ENCODE results near the gene TPR. TPM values are rescaled to one million over a fixed set of nuclear protein-coding genes. Genes with fewer than 3 reads are reported as not detected.

Gene TPR
- total RNA-seq, 1 donor from 2014 or later, result 83.8 TPM

DNA sequence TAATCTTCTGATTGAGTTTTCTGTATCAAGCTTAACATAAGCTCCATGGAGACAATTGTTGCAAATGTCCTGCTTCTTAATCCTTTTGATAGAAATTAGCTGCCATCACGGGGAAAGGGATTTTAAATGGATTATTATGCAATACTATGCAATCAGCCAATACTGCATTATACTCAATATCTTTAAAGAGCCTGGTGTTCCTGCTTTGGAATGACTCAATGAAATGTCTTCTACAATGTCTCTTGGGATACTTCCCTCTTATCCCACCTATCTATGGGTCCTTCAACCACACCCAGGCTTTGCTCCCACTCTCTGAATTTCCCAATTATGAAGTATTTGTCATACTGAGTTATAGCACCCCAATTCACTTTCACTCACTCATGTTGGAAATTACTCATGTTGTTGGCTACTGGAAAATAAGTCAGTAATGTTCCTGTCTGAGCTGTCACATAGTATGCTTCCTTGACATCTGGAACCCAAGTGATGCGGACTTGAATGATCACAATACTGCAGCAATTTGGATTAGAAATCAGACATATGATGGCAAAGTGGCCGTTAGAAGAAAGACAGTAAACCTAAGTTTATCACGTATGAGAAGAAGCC, 85.0 kb downstream of the TPR start:
- H3K36me3 Mint-ChIP-seq (ENCODE audit: low read depth, unreplicated experiment), result no peaks in the 10 kb centered on the region
- H3K4me3 ChIP-seq (ENCODE audit: insufficient read depth, low read depth, low read length), result no peak overlapping the region
- TF ChIP-seq, protein P1, sequence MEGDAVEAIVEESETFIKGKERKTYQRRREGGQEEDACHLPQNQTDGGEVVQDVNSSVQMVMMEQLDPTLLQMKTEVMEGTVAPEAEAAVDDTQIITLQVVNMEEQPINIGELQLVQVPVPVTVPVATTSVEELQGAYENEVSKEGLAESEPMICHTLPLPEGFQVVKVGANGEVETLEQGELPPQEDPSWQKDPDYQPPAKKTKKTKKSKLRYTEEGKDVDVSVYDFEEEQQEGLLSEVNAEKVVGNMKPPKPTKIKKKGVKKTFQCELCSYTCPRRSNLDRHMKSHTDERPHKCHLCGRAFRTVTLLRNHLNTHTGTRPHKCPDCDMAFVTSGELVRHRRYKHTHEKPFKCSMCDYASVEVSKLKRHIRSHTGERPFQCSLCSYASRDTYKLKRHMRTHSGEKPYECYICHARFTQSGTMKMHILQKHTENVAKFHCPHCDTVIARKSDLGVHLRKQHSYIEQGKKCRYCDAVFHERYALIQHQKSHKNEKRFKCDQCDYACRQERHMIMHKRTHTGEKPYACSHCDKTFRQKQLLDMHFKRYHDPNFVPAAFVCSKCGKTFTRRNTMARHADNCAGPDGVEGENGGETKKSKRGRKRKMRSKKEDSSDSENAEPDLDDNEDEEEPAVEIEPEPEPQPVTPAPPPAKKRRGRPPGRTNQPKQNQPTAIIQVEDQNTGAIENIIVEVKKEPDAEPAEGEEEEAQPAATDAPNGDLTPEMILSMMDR (IDR thresholded peaks at IDR 0.05; ENCODE audit: insufficient read depth, low read depth, low read length), result no peak
- no peak for TF ChIP-seq EZH2 (IDR thresholded peaks at IDR 0.05; ENCODE audit: insufficient read depth, low read length)
- H4K20me1 ChIP-seq (ENCODE audit: insufficient read depth, low read length), result no peaks in the 10 kb centered on the region
- H3K36me3 ChIP-seq (ENCODE audit: insufficient read depth, low read length), result no peaks in the 10 kb centered on the region
- DNase-seq (ENCODE audit: low read depth) (no peak), FAIRE-seq (no peak)
- no peaks in the 10 kb centered on the region for H3K27me3 ChIP-seq (ENCODE audit: insufficient read depth, low read length)
- H3K27ac ChIP-seq (ENCODE audit: low read depth, low read length), result no peak overlapping the region
- H3K4me1 Mint-ChIP-seq (ENCODE audit: low read depth, unreplicated experiment), result no peaks in the 10 kb centered on the region
- no peak overlapping the region for H3K4me2 ChIP-seq (ENCODE audit: low read length)
- no peak overlapping the region for H3K9ac ChIP-seq (ENCODE audit: low read length)
- H3K79me2 ChIP-seq (ENCODE audit: insufficient read depth, low read length), result no peaks in the 10 kb centered on the region
- H3K4me3 Mint-ChIP-seq (ENCODE audit: unreplicated experiment), result no peak overlapping the region
- no peaks in the 10 kb centered on the region for H3K9me3 ChIP-seq (ENCODE audit: insufficient read depth, low read depth, low read length)
- no peaks in the 10 kb centered on the region for H3K9me3 Mint-ChIP-seq (ENCODE audit: unreplicated experiment)
- H3K27ac Mint-ChIP-seq (ENCODE audit: unreplicated experiment), result no peak overlapping the region
- no peaks in the 10 kb centered on the region for H3K4me1 ChIP-seq (ENCODE audit: insufficient read depth, low read length)
- no peak overlapping the region for H2AFZ ChIP-seq (ENCODE audit: low read depth, low read length)
- no peaks in the 10 kb centered on the region for H3K27me3 Mint-ChIP-seq (ENCODE audit: low read depth, unreplicated experiment)

GRCh38 chr1:186286615-186287315, 88.3 kb downstream of the TPR start:
- H3K27ac Mint-ChIP-seq (ENCODE audit: unreplicated experiment), result no peak overlapping the region
- no peak overlapping the region for H3K4me2 ChIP-seq (ENCODE audit: low read length)
- TF ChIP-seq EZH2 (IDR thresholded peaks at IDR 0.05; ENCODE audit: insufficient read depth, low read length), result no peak
- TF ChIP-seq, protein P1 (IDR thresholded peaks at IDR 0.05; ENCODE audit: insufficient read depth, low read depth, low read length), result no peak
- H3K79me2 ChIP-seq (ENCODE audit: insufficient read depth, low read length), result no peaks in the 10 kb centered on the region
- no peak overlapping the region for H3K27ac ChIP-seq (ENCODE audit: low read depth, low read length)
- H3K4me1 Mint-ChIP-seq (ENCODE audit: low read depth, unreplicated experiment), result no peaks in the 10 kb centered on the region
- no peaks in the 10 kb centered on the region for H3K4me1 ChIP-seq (ENCODE audit: insufficient read depth, low read length)
- no peaks in the 10 kb centered on the region for H4K20me1 ChIP-seq (ENCODE audit: insufficient read depth, low read length)
- H3K27me3 ChIP-seq (ENCODE audit: insufficient read depth, low read length), result no peaks in the 10 kb centered on the region
- no peak overlapping the region for H3K4me3 ChIP-seq (ENCODE audit: insufficient read depth, low read depth, low read length)
- H3K36me3 Mint-ChIP-seq (ENCODE audit: low read depth, unreplicated experiment), result no peaks in the 10 kb centered on the region
- H2AFZ ChIP-seq (ENCODE audit: low read depth, low read length), result no peak overlapping the region
- no peaks in the 10 kb centered on the region for H3K9me3 ChIP-seq (ENCODE audit: insufficient read depth, low read depth, low read length)
- FAIRE-seq (no peak), DNase-seq (ENCODE audit: low read depth) (peak; percentile 4)
- no peaks in the 10 kb centered on the region for H3K36me3 ChIP-seq (ENCODE audit: insufficient read depth, low read length)
- H3K27me3 Mint-ChIP-seq (ENCODE audit: low read depth, unreplicated experiment), result no peaks in the 10 kb centered on the region
- no peak overlapping the region for H3K4me3 Mint-ChIP-seq (ENCODE audit: unreplicated experiment)
- no peak overlapping the region for H3K9ac ChIP-seq (ENCODE audit: low read length)
- no peaks in the 10 kb centered on the region for H3K9me3 Mint-ChIP-seq (ENCODE audit: unreplicated experiment)

DNA sequence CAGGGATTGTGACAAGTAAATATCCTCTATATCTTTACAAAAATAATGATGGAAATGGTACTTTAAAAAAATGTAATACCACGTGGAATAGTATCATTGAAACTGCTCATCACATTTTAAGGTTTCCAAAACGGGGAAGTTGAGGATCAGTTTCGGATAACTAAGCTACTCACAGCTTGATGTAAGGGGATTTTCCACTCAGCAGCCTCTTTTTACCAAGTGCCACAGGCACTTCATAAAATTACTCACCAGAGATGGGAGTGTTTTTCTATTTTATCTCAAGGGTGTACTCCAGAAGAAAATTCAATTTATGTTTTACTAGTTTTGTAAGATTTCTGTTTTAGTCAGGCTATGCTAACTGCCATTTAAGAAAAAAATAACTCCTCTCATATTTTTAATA, 91.7 kb downstream of the TPR start:
- TF ChIP-seq, protein P1 (IDR thresholded peaks at IDR 0.05; ENCODE audit: insufficient read depth, low read depth, low read length), result no peak
- TF ChIP-seq EZH2 (IDR thresholded peaks at IDR 0.05; ENCODE audit: insufficient read depth, low read length), result no peak
- FAIRE-seq, result no peak
- no peaks in the 10 kb centered on the region for H3K4me1 Mint-ChIP-seq (ENCODE audit: low read depth, unreplicated experiment)

More for the DNA sequence above, 91.7 kb downstream of the TPR start:
- Mint-ChIP-seq H3K27me3 (ENCODE audit: low read depth, unreplicated experiment) (no peaks in the 10 kb centered on the region), H3K27ac (ENCODE audit: unreplicated experiment) (no peak overlapping the region), H3K4me3 (ENCODE audit: unreplicated experiment) (no peak overlapping the region), H3K9me3 (ENCODE audit: unreplicated experiment) (no peaks in the 10 kb centered on the region), H3K36me3 (ENCODE audit: low read depth, unreplicated experiment) (no peaks in the 10 kb centered on the region)
- no peaks in the 10 kb centered on the region for H3K36me3 ChIP-seq (ENCODE audit: insufficient read depth, low read length)
- no peaks in the 10 kb centered on the region for H3K9me3 ChIP-seq (ENCODE audit: insufficient read depth, low read depth, low read length)
- DNase-seq (ENCODE audit: low read depth), result no peak
- H3K27ac ChIP-seq (ENCODE audit: low read depth, low read length), result no peak overlapping the region
- no peaks in the 10 kb centered on the region for H3K79me2 ChIP-seq (ENCODE audit: insufficient read depth, low read length)
- no peak overlapping the region for H3K4me2 ChIP-seq (ENCODE audit: low read length)
- H3K27me3 ChIP-seq (ENCODE audit: insufficient read depth, low read length), result no peaks in the 10 kb centered on the region
- H3K4me3 ChIP-seq (ENCODE audit: insufficient read depth, low read depth, low read length), result no peak overlapping the region
- no peaks in the 10 kb centered on the region for H3K4me1 ChIP-seq (ENCODE audit: insufficient read depth, low read length)
- H4K20me1 ChIP-seq (ENCODE audit: insufficient read depth, low read length), result no peaks in the 10 kb centered on the region
- H2AFZ ChIP-seq (ENCODE audit: low read depth, low read length), result no peak overlapping the region
- H3K9ac ChIP-seq (ENCODE audit: low read length), result no peak overlapping the region

Data from astrocyte (in vitro differentiated cells and primary cell).